HUES64 (cell line): ENCODE results near the gene HSPA4.
A peak's percentile ranks its signal among the peaks of the same experiment; 100 is the strongest.
"Not testable (repeated sequence)": the region's sequence is repeated elsewhere in the genome, so short reads cannot be mapped to it uniquely, and the experiment has no call there.

Source experiments
- H3K27ac ChIP-seq: 2 replicates; pipeline ENCODE4 v1.7.0; 2013; ENCODE audit warnings: low read depth, low read length, inconsistent platforms
- H3K27me3 ChIP-seq: 2 replicates; pipeline ENCODE4 v1.6.1; 2013; ENCODE audit warnings: mild to moderate bottlenecking, low read length; ENCODE audit not compliant: insufficient read depth
- H3K36me3 ChIP-seq: 2 replicates; pipeline ENCODE4 v1.6.1; 2013; ENCODE audit warnings: mild to moderate bottlenecking, low read length; ENCODE audit not compliant: insufficient read depth
- H3K4me1 ChIP-seq: 2 replicates; pipeline ENCODE4 v1.6.1; 2013; ENCODE audit warnings: mild to moderate bottlenecking, low read length, moderate library complexity; ENCODE audit not compliant: insufficient read depth
- H3K4me3 ChIP-seq: 2 replicates; pipeline ENCODE4 v1.5.1; 2013; ENCODE audit warnings: mild to moderate bottlenecking, low read length, moderate library complexity
- H3K9ac ChIP-seq: 2 replicates; pipeline ENCODE4 v1.6.1; 2013; ENCODE audit warnings: mild to moderate bottlenecking, low read depth, low read length
- H3K9me3 ChIP-seq: 2 replicates; pipeline ENCODE4 v1.6.1; 2013; ENCODE audit warnings: low read depth, low read length; ENCODE audit not compliant: insufficient read depth
- WGBS: fragments of 150-250, 120-280 bp; methylation state at CpG from one replicate; pipeline ENCODE4 v1.1.7; 2013; ENCODE audit warnings: missing lambda C conversion rate; 5-methylcytosine and 5-hydroxymethylcytosine counted together

The HSPA4 gene

DNA sequence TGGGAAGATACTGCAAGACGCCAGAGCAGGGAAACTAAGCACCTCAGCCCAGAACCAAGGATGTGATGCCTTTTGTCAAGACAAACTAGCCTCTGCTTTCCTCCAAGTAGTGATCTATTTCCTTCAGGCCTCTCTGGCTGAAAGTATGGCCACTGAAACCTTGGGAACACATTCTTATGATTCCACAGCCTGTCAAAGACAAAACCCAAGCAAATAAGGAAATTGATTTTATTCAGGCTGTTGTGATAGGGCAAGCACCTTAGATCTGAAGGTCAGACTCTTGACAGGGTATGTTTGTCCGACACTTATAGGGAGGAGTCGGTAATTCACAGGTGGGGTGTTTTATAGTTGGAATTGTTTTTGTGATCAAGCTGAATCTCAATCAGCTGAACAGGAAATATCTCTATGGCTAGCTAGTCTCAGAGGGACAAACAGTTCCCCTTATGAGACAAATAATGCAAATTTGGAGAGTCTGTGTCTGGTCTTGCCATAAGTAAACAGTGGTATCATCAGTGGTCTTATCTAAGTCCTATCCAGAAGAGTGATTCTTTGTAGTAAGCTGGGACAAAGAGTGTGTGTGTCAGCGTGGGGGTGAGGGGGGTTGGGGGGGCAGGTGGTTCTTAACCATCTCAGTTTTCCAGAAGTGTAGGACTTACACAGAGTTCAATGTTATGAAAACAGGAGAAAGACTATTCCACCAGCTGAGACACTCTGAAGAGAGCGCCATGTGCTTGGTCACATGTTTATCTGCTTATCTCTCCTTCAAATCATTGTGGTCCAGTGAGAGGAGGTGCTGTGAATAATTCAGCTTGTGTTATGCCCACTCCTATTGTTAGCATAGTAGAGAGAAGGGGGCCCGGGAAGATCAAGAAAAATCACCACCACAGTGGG lies 18.7 kb upstream of the HSPA4 start:
- no peak overlapping the region for H3K9ac ChIP-seq
- H3K4me3 ChIP-seq, result no peak overlapping the region
- WGBS, result 89% methylated on average over 5 of the region's 6 CpGs
- no peaks in the 10 kb centered on the region for H3K27me3 ChIP-seq
- no peaks in the 10 kb centered on the region for H3K9me3 ChIP-seq
- H3K36me3 ChIP-seq, result no peaks in the 10 kb centered on the region
- 0 out of 2 replicates have a peak, but pooled peaks cover 5% of the 10 kb centered on the region for H3K4me1 ChIP-seq
- no peak overlapping the region for H3K27ac ChIP-seq

DNA sequence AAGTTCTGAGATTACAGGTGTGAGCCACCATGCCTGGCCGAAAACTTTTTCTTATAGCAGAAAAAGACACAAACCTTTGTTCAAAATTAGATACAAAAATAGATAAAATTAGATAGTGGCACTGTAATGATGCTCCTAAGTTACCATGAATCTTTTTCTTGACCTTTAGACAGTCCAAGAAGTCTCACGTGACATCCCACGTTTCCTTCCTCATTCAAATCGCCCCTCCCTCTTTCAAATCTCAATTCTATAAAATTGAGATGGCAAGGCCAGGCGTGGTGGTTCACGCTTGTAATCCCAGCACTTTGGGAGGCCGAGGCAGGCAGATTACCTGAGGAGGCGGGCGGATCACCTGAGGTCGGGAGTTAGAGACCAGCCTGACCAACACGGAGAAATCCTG lies 17.7 kb upstream of the HSPA4 start:
- Histone ChIP-seq H3K27ac (no peak overlapping the region), H3K36me3 (no peaks in the 10 kb centered on the region), H3K9me3 (no peaks in the 10 kb centered on the region), H3K9ac (no peak overlapping the region), H3K27me3 (no peaks in the 10 kb centered on the region), H3K4me1 (0 out of 2 replicates have a peak, but pooled peaks cover 5% of the 10 kb centered on the region), H3K4me3 (no peak overlapping the region)
- WGBS, result 96% methylated on average over 11 of the region's 11 CpGs

DNA sequence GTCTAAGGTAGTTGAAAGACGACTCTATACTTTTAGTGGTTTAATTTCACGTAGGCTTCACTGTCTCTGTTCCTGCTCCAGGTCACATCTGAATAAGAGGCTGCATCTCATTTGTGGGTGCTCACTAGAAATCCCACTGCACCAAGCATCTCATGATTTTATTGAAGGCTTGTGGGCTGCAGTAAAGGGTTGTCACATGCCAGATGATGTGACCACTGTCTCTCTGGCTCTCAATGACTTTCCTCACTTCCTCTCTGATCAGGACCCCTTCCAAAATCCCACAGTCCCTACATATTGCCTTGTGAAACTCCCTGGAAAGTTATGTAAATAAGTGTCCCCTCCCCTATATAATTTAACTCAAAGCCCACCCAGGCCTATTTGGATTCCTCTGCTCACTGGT lies 16.6 kb upstream of the HSPA4 start:
- Histone ChIP-seq H3K27me3 (no peaks in the 10 kb centered on the region), H3K36me3 (no peaks in the 10 kb centered on the region), H3K4me1 (0 out of 2 replicates have a peak, but pooled peaks cover 5% of the 10 kb centered on the region), H3K4me3 (no peak overlapping the region), H3K9me3 (no peaks in the 10 kb centered on the region), H3K27ac (no peak overlapping the region), H3K9ac (no peak overlapping the region)
- WGBS, result 95% methylated on average over 2 of the region's 2 CpGs

DNA sequence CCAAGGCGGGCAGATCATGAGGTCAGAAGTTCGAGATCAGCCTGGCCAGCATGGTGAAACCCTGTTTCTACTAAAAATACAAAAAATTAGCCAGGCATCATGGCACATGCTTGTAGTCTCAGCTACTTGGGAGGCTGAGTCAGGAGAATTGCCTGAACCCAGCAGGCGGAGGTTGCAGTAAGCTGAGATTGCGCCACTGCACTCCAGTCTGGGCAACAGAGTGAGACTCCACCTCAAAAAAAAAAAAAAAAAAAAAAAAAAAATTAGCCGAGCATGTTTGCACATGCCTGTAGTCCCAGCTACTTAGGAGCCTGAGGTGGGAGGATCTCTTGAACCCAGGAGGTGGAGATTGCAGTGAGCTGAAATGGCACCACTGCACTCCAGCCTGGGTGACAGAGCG lies 15.1 kb upstream of the HSPA4 start:
- not testable (repeated sequence) for H3K4me3 ChIP-seq, H3K9me3 ChIP-seq, H3K9ac ChIP-seq, H3K4me1 ChIP-seq, H3K27ac ChIP-seq, H3K27me3 ChIP-seq, H3K36me3 ChIP-seq
- WGBS, result 97% methylated on average over 5 of the region's 6 CpGs

DNA sequence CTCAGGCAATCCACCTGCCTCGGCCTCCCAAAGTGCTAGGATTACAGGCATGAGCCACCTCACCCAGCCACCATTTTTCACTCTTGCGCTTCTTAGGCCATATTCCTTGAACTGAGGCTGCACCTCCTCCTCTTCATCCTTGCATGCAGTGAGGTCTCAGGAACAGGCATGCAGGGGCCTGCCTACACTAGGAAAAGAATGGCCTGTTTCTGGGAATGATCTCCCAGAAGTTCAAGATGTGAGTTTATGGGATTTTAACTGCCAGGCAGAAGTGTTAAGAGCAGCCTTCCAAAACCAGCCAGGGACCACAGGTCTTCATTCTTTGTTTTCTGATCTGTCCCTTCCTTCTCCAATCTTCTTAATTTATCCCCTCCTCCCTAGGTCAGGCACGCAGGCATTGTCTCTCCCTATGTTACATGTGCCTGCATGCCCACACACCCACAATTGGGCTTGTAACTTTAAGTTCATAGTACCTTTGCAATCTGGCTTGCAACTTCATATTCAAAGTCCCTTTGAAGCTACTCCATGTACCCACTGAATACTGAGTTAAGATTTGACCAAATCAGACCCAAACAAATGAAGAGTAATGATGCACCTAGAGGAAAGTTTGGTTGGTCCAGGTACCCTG lies 10.5 kb upstream of the HSPA4 start:
- no peak overlapping the region for H3K4me3 ChIP-seq
- H3K9ac ChIP-seq, result no peak overlapping the region
- no peaks in the 10 kb centered on the region for H3K36me3 ChIP-seq
- H3K27ac ChIP-seq, result no peak overlapping the region
- WGBS, result 90% methylated on average over 3 of the region's 3 CpGs
- no peaks in the 10 kb centered on the region for H3K9me3 ChIP-seq
- no peaks in the 10 kb centered on the region for H3K27me3 ChIP-seq
- no peaks in the 10 kb centered on the region; the same call in 1 of the 2 replicates for H3K4me1 ChIP-seq

DNA sequence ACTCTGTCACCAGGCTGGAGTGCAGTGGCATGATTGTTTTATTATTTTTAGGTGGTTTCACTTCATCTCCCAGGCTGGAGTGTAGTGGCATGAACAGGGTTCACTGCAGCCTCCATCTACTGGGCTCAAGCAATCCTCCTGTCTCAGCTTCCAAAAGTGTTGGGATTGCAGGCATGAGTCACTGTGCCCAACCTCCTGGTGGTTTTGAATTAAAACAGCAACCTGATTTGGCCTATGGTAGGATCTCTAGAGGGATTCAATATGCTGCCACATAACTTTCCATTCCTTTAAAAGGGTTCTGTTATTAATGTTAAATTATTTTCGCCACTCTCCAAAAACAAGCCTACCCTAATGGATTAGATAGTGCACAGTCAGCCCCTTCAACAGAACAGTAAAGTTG lies 9.9 kb upstream of the HSPA4 start:
- Histone ChIP-seq H3K4me1 (no peaks in the 10 kb centered on the region; the same call in 1 of the 2 replicates), H3K9me3 (no peaks in the 10 kb centered on the region), H3K27me3 (no peaks in the 10 kb centered on the region), H3K36me3 (no peaks in the 10 kb centered on the region), H3K9ac (no peak overlapping the region), H3K4me3 (no peak overlapping the region), H3K27ac (no peak overlapping the region)
- no CpG with 5 or more reads among the region's 1 CpG for WGBS

DNA sequence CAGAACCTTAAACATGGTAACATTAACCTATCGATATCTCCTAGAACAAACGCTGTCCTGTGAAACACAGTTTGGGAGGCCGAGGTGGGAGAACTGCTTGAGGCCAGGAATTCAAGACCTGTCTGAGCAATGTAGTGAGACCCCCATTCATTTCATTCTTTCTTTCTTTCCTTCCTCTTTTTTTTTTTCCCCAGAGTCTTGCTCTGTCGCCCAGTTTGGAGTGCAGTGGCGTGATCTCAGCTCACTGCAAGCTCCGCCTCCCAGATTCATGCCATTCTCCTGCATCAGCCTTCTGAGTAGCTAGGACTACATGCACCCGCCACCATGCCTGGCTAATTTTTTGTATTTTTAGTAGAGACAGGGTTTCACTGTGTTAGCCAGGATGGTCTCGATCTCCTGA lies 5.3 kb upstream of the HSPA4 start:
- not testable (repeated sequence) for H3K36me3 ChIP-seq, H3K4me3 ChIP-seq, H3K9me3 ChIP-seq, H3K27me3 ChIP-seq, H3K9ac ChIP-seq, H3K27ac ChIP-seq
- 93% methylated on average over 8 of the region's 8 CpGs for WGBS
- peaks cover 20% of the 10 kb centered on the region for H3K4me1 ChIP-seq

DNA sequence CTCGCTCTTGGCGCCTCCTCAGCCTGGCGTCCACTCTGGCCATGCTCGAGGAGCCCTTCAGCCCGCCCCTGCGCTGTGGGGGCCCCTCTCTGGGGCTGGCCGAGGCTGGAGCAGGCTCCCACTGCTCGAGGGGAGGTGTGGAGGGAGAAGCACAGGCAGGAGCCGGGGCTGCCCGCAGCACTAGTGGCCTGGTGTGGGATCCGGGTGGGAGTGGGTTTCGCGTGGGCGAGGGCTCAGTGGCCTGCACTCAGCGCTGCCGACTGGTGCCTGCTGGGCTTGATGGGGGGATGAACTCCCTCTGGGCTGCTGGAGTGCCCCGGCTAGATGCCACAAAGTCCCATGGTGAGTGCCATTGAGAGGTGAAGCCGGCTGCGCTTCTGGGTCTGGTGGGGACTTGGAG lies 4.4 kb upstream of the HSPA4 start:
- no peak overlapping the region for H3K4me3 ChIP-seq
- no peaks in the 10 kb centered on the region for H3K9me3 ChIP-seq
- H3K27ac ChIP-seq, result no peak overlapping the region
- 91% methylated on average over 19 of the region's 19 CpGs for WGBS
- peaks cover 20% of the 10 kb centered on the region for H3K4me1 ChIP-seq
- no peaks in the 10 kb centered on the region for H3K27me3 ChIP-seq
- no peak overlapping the region for H3K9ac ChIP-seq
- H3K36me3 ChIP-seq, result no peaks in the 10 kb centered on the region

DNA sequence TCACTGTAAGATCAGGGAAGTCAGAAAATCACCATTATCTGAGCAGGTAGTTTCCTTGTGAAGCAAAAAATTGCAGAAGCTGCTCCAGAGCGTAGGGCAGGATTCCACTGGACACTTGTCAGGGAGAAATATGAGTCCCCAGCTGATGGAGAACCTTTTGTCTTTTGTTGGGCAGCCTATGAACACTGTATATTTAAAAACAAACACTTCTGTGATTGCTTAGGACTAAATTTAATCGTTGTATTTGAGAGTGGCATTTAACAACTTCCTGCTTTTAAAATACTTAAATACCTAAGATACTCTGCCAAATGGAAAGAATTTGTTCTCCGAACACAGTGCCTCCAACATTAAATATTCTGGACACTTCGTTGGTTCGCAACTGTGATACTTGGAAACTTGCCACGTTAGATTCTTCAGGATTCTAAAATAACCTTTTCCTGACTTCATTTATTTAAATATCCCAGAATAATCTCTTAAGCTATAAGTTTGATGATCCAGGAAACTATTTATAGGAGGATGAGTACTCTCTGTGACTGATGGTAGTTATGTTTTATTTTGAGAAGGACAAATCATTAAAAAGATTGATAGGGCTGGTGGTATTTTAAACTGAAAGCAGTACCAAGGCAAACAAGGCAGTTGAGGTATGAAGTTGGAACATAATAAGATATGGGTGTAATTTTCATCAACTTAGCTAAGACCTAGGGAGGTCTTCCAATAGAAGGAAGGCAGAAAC lies 2.7 kb upstream of the HSPA4 start:
- H3K27ac ChIP-seq, result no peak overlapping the region; the same call in 1 of the 2 replicates
- WGBS, result 91% methylated on average over 6 of the region's 6 CpGs
- no peaks in the 10 kb centered on the region for H3K36me3 ChIP-seq
- no peak overlapping the region for H3K9ac ChIP-seq
- no peaks in the 10 kb centered on the region for H3K9me3 ChIP-seq
- peaks cover 20% of the 10 kb centered on the region for H3K4me1 ChIP-seq
- no peaks in the 10 kb centered on the region for H3K27me3 ChIP-seq
- no peak overlapping the region for H3K4me3 ChIP-seq

DNA sequence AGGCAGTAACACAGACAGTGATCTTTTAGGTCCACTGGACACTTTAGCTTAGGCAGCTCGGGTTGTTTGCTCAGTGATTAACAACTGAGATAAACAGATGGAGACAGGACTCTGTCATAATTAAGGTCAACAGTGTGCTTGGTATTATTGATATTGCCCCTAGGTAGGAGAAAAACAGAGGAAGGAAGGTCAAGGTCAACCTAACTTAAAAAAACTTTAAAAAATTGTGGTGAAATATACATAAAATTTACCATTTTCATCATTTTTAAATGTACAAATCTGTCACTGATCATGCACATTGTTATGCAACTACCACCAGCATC lies 2.1 kb upstream of the HSPA4 start:
- Histone ChIP-seq H3K27me3 (no peaks in the 10 kb centered on the region), H3K4me1 (peaks cover 24% of the 10 kb centered on the region), H3K9me3 (no peaks in the 10 kb centered on the region), H3K36me3 (peaks cover 3% of the 10 kb centered on the region), H3K4me3 (no peak overlapping the region), H3K9ac (no peak overlapping the region), H3K27ac (no peak overlapping the region; the same call in 1 of the 2 replicates)
- 74% methylated on average over 1 of the region's 1 CpG for WGBS

DNA sequence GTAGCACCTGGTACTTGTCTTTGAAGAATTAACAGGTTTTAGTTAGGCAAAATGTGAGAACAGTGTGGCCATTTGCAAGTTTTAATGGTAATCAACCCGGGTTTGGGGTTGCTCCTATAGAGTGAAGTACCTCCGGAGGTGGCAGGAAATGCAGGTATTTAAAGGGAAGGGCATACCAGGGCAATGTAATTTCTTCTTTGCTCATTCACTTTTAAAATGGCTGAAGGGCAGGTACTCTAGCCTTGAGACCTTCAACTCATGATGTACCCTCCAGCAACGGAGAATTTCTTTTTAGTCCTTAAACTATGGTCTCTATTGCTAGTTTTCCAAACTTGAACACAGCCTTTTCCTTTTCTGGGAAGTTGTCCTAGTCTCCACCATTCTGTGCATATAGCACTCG lies 1.3 kb upstream of the HSPA4 start:
- Histone ChIP-seq H3K9me3 (no peaks in the 10 kb centered on the region), H3K9ac (peak overlapping the region; percentile 99), H3K4me1 (peaks cover 28% of the 10 kb centered on the region), H3K27ac (peak overlapping the region; percentile 99), H3K36me3 (peaks cover 6% of the 10 kb centered on the region), H3K27me3 (no peaks in the 10 kb centered on the region), H3K4me3 (peak overlapping the region; percentile 93)
- 18% methylated on average over 4 of the region's 4 CpGs for WGBS
